GM21447 (cell line): ENCODE measurements around the gene RBM47.

Source experiments
- ATAC-seq: cut with Tn5 transposase; IDR thresholded peaks from one replicate; pipeline ENCODE4 v1.9.1; 2021; ENCODE audit not compliant: unreplicated experiment

RBM47 gene

GRCh38 chr4:40626183-40626990 is 3.3 kb downstream of the RBM47 start:
- no peak for ATAC-seq

DNA sequence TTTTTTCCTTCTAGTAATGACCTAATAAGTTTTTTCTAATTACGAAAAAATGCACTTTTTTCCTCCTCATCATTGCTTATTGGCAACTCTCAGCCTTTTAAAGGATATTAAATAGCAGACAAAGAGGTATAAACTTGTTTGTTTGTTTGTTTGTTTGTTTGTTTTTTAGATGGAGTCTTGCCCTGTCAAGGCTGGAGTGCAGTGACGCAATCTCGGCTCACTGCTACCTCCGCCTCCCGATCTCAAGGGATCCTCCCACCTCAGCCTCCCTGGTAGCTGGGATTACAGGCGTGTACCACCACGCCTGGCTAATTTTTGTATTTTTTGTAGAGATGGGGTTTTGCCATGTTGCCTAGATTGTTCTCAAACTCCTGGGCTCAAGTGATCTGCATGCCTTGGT is 6.0 kb downstream of the RBM47 start:
- ATAC-seq: no peak

DNA sequence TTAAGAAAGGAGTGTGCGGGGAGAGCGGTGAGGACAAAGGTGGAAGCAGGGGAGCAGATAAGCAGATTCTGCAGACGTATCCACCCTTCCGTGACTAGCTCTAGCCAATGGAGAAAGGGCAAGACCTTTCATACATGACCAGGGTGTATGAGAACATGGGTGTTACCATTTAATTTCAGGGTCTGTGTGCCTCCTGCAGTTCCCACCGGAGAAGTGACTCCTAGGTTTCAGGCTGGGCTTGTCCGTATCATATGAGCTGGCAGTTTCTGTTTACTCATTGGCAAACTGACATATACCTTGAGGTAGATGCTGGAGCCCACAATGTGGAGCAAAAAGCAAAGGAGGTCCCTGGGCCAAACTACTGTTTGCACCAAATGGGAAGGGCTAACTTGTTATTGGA is 6.8 kb downstream of the RBM47 start:
- no peak for ATAC-seq

DNA sequence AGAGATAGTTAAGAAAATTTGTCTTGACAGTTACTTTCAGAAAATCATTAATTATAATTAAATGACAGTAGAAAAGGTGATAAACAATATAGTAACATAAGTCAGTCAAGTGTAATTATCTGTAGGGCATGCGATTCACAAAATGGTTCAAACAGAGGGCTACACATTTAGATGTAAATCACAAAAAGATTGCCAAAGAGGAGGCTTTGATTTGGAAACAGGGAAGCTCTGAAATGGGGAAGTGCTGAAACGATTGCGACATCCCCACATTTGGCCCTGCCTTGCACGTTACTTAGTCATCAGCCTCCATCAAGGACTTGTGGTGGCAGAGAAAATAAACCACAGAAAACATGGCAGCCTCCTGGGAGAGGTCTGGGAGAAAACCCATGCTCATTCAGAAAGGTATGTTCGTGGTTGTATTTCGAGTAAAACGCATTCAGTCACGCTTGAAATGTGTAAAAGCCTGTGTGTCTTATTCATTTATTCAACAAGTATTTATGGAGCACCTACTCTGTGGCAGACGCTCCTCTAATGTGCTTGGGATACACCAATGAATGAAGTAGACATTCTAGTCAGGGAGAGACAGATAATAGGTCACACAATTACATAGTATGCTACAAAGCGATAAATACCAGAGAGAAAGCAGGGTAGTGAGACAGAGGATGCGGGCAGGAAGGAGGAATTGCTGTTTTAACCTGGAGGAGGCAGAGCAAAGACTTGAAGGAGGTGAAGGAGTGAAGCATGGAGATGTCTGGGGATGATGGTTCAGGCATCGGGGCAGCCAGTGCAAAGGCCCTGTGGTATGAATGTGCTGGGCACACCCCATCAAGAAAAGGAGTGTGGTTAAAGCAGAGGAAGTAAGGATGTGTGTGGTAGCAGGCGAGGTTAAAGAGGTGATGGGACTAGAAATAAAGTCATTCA is 7.8 kb downstream of the RBM47 start:
- ATAC-seq: peak; percentile 66

- peak; percentile 26 for ATAC-seq
These were observed 8.5 kb downstream of the RBM47 start for GRCh38 chr4:40621229-40621591.

DNA sequence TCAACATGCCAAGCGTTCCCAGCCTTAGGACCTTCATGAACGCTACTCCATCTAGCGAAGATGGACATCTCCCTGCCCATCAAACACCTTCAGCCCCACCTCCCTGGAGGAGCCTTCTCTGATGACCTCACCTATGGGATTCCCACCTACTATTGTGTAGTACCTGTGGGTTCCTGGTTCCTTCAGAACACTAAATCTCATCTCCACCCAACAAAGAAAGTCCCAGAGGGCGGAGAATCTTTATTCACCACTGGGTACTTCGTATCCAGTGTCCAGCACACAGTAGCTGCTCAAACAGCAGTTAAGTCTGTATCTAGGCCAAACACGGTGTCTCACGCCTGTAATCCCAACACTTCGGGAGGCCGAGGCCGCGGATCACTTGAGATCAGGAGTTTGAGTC is 10.1 kb downstream of the RBM47 start:
- ATAC-seq: no peak

- no peak for ATAC-seq
These were observed 11.8 kb downstream of the RBM47 start for GRCh38 chr4:40617872-40618271.

DNA sequence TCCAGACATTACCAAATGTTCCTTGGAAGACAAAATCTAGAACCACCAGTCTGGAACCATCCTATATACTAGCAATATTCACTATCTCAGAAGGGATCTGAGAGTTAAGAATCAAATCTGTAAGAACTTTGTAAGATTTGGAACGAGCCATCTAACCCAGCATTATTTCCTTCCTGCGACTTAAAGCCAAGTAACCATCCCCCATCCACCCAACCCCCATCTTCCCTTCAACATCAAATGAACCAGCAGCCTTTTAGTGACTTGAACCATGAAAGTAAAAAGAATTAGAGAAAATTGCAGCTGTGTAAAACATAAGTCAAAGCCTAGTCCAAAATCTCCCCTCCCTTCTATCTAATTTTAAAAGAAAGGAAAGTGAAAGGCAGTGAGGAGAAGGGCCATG is 15.6 kb downstream of the RBM47 start:
- no peak for ATAC-seq

- no peak for ATAC-seq
These were observed 16.2 kb downstream of the RBM47 start for GRCh38 chr4:40613456-40613855.

DNA sequence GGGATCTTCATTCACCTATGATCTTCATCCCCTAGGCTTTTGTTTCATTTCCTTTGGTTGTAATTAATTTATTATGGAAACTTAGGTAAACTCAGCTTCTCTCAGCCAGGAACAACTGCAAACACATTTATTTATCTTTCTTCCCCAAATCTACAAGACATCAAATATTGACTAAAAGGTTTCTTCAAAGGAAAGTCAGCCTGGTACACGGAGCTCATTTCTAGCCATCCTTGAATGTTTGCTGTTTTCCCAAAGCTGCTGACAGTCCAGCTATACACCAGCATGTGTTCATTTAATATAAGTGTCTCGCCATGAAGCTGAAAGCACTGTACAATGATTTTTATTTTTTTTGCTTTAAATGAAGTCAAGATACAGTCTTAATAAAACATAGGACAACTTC is 16.8 kb downstream of the RBM47 start:
- ATAC-seq: no peak

- no peak for ATAC-seq
These were observed 17.4 kb downstream of the RBM47 start for GRCh38 chr4:40612283-40612682.

DNA sequence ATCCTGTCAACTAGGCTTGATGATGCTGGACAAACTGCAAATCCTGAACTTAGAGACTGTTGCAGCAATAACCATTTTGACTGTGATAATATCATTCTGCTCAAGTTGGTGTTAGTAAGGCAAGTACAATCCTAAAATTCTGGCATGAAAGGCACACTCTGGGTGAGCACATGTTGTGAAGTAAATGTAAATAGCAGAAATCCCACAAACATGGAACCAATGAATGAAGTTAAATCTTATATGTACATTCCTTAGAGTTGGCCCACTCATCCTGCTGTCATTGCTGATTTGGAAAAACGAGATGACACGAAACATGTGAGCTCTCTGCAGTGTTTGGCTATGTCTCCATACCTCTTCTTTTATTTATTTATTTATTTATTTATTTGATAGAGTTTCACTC is 21.0 kb downstream of the RBM47 start:
- ATAC-seq: no peak

DNA sequence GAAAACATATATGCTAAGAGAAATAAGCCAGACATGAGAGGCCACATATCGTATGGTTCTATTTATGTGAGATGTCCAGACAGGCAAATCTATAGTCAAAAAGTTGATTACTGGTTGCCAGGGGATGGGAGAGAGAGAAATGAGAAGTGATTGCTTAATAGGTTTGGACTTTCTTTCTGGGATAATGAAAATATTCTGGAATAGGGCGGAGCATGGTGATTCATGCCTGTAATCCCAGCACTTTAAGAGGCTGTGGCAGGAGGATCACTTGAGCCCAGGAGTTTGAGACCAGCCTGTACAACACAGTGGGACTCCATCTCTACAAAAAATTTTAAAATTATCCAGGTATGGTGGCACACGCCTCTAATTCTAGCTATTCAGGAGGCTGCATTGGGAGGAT is 22.4 kb downstream of the RBM47 start:
- ATAC-seq: no peak

- no peak for ATAC-seq
These were observed 23.4 kb downstream of the RBM47 start for GRCh38 chr4:40606239-40606767.

DNA sequence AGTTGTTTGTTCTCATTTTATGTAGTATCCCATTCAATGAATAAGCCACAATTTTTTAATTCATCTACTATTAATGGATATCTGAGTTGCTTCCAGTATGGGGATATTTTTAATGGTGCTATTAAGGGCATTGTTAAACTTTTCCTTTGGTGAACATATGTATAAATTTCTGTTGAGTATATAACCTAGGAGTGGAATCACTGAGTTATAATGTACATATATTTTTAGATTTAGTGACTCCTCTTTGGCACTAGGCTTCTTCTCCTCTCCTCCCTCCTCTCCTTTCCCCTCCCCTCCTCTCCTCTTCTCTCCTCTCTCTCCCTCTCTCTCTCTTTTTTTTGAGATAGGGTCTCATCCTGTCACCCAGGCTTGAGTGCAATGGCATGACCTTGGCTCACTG is 26.4 kb downstream of the RBM47 start:
- no peak for ATAC-seq

GRCh38 chr4:40601641-40602040 is 28.0 kb downstream of the RBM47 start:
- no peak for ATAC-seq

- ATAC-seq: no peak
These were observed 28.8 kb downstream of the RBM47 start for GRCh38 chr4:40600850-40601249.

DNA sequence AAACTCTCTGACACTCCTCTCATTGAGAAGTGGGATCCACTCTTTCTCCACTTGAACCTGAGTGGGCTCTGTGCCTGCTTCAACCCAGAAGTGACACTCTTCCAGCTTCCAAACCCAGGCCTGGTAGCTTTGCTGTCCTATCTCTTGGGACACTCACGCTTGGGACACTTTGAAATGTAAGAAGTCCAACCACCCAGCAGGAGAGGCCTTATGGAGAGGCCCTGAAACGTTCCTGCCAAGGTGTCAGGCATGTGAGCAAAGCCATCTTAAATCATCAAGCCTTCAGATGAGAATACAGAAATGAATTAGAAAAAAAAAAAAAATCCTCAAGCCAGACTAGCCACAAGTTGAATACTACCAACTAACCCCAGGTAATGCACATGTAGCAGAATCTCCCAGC is 30.2 kb downstream of the RBM47 start:
- ATAC-seq: no peak

DNA sequence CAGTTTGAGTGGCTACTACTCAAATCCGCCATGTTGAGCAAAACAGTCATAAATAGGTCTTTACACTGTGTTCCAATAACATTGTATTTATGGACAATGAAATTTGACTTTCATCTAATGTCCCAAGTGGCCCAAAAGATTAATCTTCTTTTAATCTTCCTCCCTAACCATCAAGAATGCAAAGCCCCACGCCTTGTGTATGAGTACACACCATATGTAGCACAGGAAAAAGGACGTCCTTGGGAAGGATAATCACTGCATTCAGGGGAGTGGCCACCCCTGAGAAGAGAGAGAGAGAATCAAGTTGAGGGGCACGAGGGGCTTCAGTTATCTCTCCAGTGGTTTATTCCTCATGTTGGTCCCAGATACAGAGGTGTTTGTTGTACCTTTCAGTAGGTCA is 33.1 kb downstream of the RBM47 start:
- ATAC-seq: no peak

- ATAC-seq: no peak
These were observed 33.7 kb downstream of the RBM47 start for GRCh38 chr4:40595981-40596380.

DNA sequence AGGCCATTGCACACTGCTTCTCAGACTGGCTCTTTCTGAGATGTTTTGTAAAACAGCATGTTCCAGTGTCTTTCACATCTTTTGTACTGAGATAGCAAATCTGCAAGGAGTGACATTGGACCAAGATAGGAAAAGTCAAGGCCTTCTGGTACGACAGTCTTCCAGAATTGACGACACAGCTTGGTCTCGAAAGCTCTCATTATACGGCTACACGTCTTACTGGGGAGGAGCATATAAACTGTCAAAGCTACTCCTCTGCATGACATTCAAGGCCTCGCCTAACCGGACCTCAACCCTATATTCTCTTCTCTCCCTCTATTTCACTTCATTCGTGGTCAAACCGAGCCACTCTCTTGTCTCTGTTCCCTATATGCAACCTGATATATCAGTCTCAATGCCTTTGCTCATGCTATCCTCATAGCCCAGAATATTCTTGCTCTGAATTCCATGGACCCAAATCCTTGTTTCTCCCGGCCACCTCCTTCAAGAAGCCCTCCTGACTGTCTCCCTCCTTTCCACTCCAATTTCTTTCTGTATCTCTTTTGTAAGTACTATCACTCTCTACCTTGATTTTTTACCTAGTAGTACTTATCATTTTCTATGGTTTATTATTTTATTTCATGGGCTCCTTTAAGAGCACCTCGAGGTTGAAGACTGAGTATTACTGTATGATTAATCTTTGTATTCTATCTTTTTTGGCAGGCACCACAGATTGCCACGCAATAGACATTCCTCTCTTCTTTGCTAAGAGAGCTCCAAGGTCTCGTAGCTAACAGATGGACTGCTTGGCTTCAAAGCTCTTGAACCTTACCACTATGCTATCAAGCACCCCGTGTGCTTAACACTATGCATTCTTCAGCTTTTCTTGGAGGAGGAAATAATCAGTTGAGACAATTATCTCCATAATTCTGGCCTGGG is 35.1 kb downstream of the RBM47 start:
- no peak for ATAC-seq
